DOHH2 (cell line): ENCODE measurements around the gene COBLL1.

Source experiments
- CTCF ChIP-seq: fragments of 200-600 bp; sonication (generic); IDR thresholded peaks from one replicate; pipeline ENCODE4 v1.5.1; 2014; ENCODE audit warnings: antibody characterized with exemption, mild to moderate bottlenecking, low read depth, low read length; ENCODE audit not compliant: poor library complexity, severe bottlenecking
- EZH2phosphoT487 ChIP-seq: fragments of 200-600 bp; sonication (generic); IDR thresholded peaks from 2 replicates; pipeline ENCODE4 v1.6.1; 2017; ENCODE audit warnings: borderline replicate concordance, mild to moderate bottlenecking, antibody characterized with exemption, low read length, moderate library complexity, mixed read lengths

GRCh38 chr2:164667566-164667965 is 174.1 kb downstream of the COBLL1 start:
- no peak for TF ChIP-seq CTCF
- TF ChIP-seq EZH2phosphoT487 = no peak
